GM12878 (cell line): Measurements from ENCODE around the gene KIFC1. TPM values are rescaled to one million over a fixed set of nuclear protein-coding genes. Genes with fewer than 3 reads are reported as not detected.
"Not testable (repeated sequence)": the region's sequence is repeated elsewhere in the genome, so short reads cannot be mapped to it uniquely, and the experiment has no call there.

ENCODE experiments used
- ATAC-seq: fragments of 200-7000 bp; cut with Tn5 transposase; 3 replicates; pipeline ENCODE4 v1.9.1; 2020; ENCODE audit warnings: mild to moderate bottlenecking, moderate library complexity
- BruUV-seq: library from RNA; stranded (reverse); fragments of 400-500 nt; replicated peaks from 2 replicates; lab custom pipeline; 2021; lab: Mats Ljungman, UMichigan
- CTCF ChIA-PET: fragments of 300-600 bp; sonication (Branson Sonifier 250); formaldehyde crosslinking; extraction: SDS; loops from one replicate; lab custom pipeline; 2021; ENCODE audit warnings: inconsistent platforms; lab: Yijun Ruan, JAX
- POLR2A ChIA-PET: fragments of 350-600 bp; formaldehyde crosslinking; extraction: SDS; loops from one replicate; lab custom pipeline; 2021; ENCODE audit warnings: inconsistent platforms; lab: Charles Lee
- RAD21 ChIA-PET: fragments of 300-600 bp; sonication (Branson Sonifier 250); formaldehyde crosslinking; loops from one replicate; lab custom pipeline; 2023; ENCODE audit warnings: antibody characterized with exemption; ENCODE audit not compliant: unreplicated experiment; lab: Charles Lee
- SMC1A ChIA-PET: fragments of 300-600 bp; sonication (Branson Sonifier 250); formaldehyde crosslinking; loops from one replicate; lab custom pipeline; 2023; ENCODE audit not compliant: unreplicated experiment, uncharacterized antibody; lab: Charles Lee
- DNase-seq: peaks from one replicate; pipeline ENCODE4 v3.0.0-alpha.2; 2011; ENCODE audit warnings: low read depth, low spot score
- FAIRE-seq: peaks from 3 replicates; lab custom pipeline; 2011; peaks lifted over from hg19 to GRCh38; lab: Jason Lieb, UNC
- H2AFZ ChIP-seq: 2 replicates; pipeline ENCODE4 v1.6.0; 2011; ENCODE audit warnings: low read depth, low read length, control low read depth; ENCODE audit not compliant: control insufficient read depth
- H3K27ac ChIP-seq: 2 replicates; pipeline ENCODE4 v1.5.1; 2011; ENCODE audit warnings: control low read depth; ENCODE audit not compliant: control insufficient read depth, insufficient read depth
- H3K27me3 ChIP-seq, 2 experiments: replicated peaks in 1 of 2; 2 replicates each; pipeline versions ENCODE4 v1.6.0 to v1.6.1; 2011; ENCODE audit warnings: low read length in 1 of 2; ENCODE audit not compliant: control insufficient read depth in 2 of 2, insufficient read depth in 2 of 2
- H3K36me3 ChIP-seq, 2 experiments: 2 replicates each; pipeline ENCODE4 v1.5.1; 2011; ENCODE audit warnings: low read length in 1 of 2; ENCODE audit not compliant: control insufficient read depth in 2 of 2, insufficient read depth in 2 of 2
- H3K4me1 ChIP-seq: 2 replicates; pipeline ENCODE4 v1.6.1; 2011; ENCODE audit warnings: mild to moderate bottlenecking, low read length, moderate library complexity, mixed read lengths; ENCODE audit not compliant: control insufficient read depth, insufficient read depth
- H3K4me2 ChIP-seq: 2 replicates; pipeline ENCODE4 v1.6.0; 2011; ENCODE audit warnings: control low read depth; ENCODE audit not compliant: control insufficient read depth, insufficient read depth
- H3K4me3 ChIP-seq: fragments of 200-600 bp; sonication (generic); 2 replicates; pipeline ENCODE4 v1.5.1; 2016
- H3K79me2 ChIP-seq: 2 replicates; pipeline ENCODE4 v1.6.0; 2011; ENCODE audit warnings: low read length; ENCODE audit not compliant: control insufficient read depth, insufficient read depth
- H3K9ac ChIP-seq: 2 replicates; pipeline ENCODE4 v1.8.0; 2011; ENCODE audit warnings: low read length, control low read depth, mixed read lengths; ENCODE audit not compliant: control insufficient read depth, insufficient read depth
- H3K9me3 ChIP-seq: replicated peaks from 3 replicates; pipeline ENCODE4 v1.5.1; 2011; ENCODE audit warnings: mild to moderate bottlenecking, low read length; ENCODE audit not compliant: control insufficient read depth, insufficient read depth
- H4K20me1 ChIP-seq: 2 replicates; pipeline ENCODE4 v1.6.0; 2011; ENCODE audit not compliant: control insufficient read depth, insufficient read depth
- EP300 ChIP-seq, 2 experiments: fragments of 150-350 bp in 1 of 2; IDR thresholded peaks; 2 replicates each; pipeline ENCODE4 v1.6.1; 2011 to 2012; ENCODE audit warnings: low read depth in 2 of 2, low read length in 2 of 2, borderline replicate concordance in 1 of 2, improper control_type of control experiment in 1 of 2, inconsistent platforms in 1 of 2; ENCODE audit not compliant: control insufficient read depth in 1 of 2
- MTA3 ChIP-seq: IDR thresholded peaks from 2 replicates; pipeline ENCODE4 v1.6.1; 2012; ENCODE audit warnings: low read length, inconsistent platforms, borderline replicate concordance
- NFIC ChIP-seq: IDR thresholded peaks from 2 replicates; pipeline ENCODE4 v1.6.1; 2012; ENCODE audit warnings: low read depth, mild to moderate bottlenecking, inconsistent platforms, low read length, moderate library complexity
- RFX5 ChIP-seq: IDR thresholded peaks from 2 replicates; pipeline ENCODE4 v1.6.1; 2011; ENCODE audit warnings: low read depth, low read length, improper control_type of control experiment
- SMARCA5 ChIP-seq: fragments of 450-650 bp; IDR thresholded peaks from 2 replicates; pipeline ENCODE4 v1.6.1; 2017; ENCODE audit warnings: mild to moderate bottlenecking
- STAT1 ChIP-seq: fragments of 450-650 bp; conservative IDR thresholded peaks from 2 replicates; pipeline ENCODE4 v1.6.1; 2014; ENCODE audit warnings: antibody characterized with exemption, mild to moderate bottlenecking
- ZNF217 ChIP-seq: fragments of 450-650 bp; IDR thresholded peaks from 2 replicates; pipeline ENCODE4 v1.6.1; 2017; ENCODE audit warnings: antibody characterized with exemption, mild to moderate bottlenecking
- WGBS: methylation state at CpG from one replicate; pipeline ENCODE4 v1.1.6; 2016; ENCODE audit warnings: low lambda C conversion rate; ENCODE audit not compliant: insufficient replicate concordance, insufficient coverage; ENCODE audit errors: missing lambda C conversion rate; 5-methylcytosine and 5-hydroxymethylcytosine counted together
- in situ Hi-C: fragments of 300-500 bp; cut with MboI; formaldehyde crosslinking; loops from 9 replicates; pipeline ENCODE4 v1.14.3; 2018; ENCODE audit warnings: mixed read lengths
- intact Hi-C: fragments of 100-400 bp; cut with micrococcal nuclease; formaldehyde crosslinking; loops from one replicate; pipeline ENCODE4 v1.14.2; 2022; ENCODE audit not compliant: unreplicated experiment
- polyA plus RNA-seq, 11 experiments: library from polyadenylated mRNA; depleted of rRNA in 4 of 11; unstranded in 6 of 11; stranded (reverse) in 5 of 11; fragments of >200 nt; fragmentation: Nextera tagmentation in 4 of 11; fragmentation: Illumina TruSeq in 1 of 11; extraction: Ambion mirVana in 4 of 11; extraction: Trizol in 1 of 11; gene quantifications; 1 replicate in 1 of 11; 2 replicates in 10 of 11; pipeline versions ENCODE4 v1.2.1 to v1.2.3, GENCODE V29; 2011 to 2016; ENCODE audit warnings: inconsistent platforms in 2 of 11, missing spikeins in 2 of 11, low read depth in 1 of 11
- total RNA-seq, 4 experiments: library from RNA; depleted of rRNA in 3 of 4; stranded (reverse); fragments of >200 nt in 3 of 4; fragmentation: Illumina TruSeq in 1 of 4; extraction: Trizol in 1 of 4; gene quantifications; 2 replicates each; pipeline versions ENCODE4 v1.2.1 to v1.2.3, GENCODE V29; 2013 to 2021

KIFC1 gene
- total and polyA plus RNA-seq, 10 of the 15 experiments (the other 5 are each of a cell fraction or from before 2014, with no cell fraction given), result 1.8 to 87.4 (median 54.4) TPM

DNA sequence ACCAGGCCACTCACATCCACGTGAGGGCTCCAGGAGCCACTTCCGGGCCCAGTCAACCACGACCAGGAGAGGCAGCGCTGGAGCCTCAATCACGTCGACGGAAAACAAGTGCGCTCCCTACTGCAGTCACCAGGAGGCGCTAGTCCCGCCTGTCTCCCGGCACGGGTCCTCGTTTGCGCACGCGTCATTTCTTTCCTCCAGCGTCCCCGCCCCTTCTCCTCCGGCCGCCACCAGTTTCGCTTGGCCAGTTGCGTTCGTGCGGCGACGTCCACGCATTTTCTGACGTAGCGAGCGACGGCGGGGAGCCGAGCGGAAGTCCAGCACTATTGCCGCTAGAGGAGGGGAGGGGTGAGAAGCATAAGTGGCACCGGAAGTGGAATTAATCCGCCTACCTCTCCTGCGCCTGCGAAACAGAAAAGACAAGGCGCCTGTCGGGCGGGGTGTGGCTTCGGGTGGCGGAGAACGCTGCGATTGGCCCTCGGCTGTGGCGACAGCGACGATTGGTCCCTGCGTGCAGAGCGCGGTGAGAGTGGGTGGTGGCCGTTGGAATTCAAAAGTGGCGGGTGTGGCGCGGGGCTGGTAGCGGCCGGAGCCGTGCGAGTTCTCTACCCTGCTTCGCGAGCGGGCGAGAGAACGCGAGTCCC lies at the start of gene KIFC1 (continued):
- TF ChIP-seq EP300 (IDR thresholded peaks at IDR 0.05; ENCODE audit: borderline replicate concordance in 1 of 2, control insufficient read depth in 1 of 2, low read depth in 2 of 2, low read length in 2 of 2) (0 out of 4 replicates have a peak, but pooled peaks have one; percentile 13 to 18), STAT1 (0 out of 2 replicates have a peak, but pooled peaks have one; percentile 44), SMARCA5 (no peak; the same call in 1 of the 2 replicates), RFX5 (peak; percentile 83; the same call in 1 of the 2 replicates), MTA3 (no peak), ZNF217 (no peak), NFIC (no peak)

DNA sequence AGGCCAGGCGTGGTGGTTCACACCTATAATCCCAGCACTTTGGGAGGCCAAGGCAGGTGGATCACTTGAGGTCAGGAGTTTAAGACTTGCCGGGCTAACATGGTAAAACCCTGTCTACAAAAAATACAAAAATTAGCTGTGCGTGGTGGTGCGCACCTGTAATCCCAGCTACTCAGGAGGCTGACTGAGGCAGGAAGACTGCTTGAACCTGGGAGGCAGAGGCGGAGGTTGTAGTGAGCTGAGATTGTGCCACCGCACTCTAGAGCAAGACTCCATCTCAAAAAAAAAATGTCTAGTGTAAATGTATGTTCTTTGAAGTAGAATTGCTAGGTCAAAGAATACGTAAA lies 48.0 kb upstream of the KIFC1 start:
- H3K27me3 ChIP-seq, H3K9me3 ChIP-seq, FAIRE-seq, ATAC-seq, H3K4me3 ChIP-seq, H3K9ac ChIP-seq, H4K20me1 ChIP-seq, H3K79me2 ChIP-seq, in situ Hi-C loops, intact Hi-C loops, H3K36me3 ChIP-seq, BruUV-seq, DNase-seq: not testable (repeated sequence)
- Histone ChIP-seq H3K27ac (peak overlapping the region; percentile 81), H3K4me1 (peaks cover 15% of the 10 kb centered on the region), H2AFZ (peak overlapping the region; percentile 68), H3K4me2 (peak overlapping the region; percentile 78; the same call in 1 of the 2 replicates)
- CTCF ChIA-PET, result interaction anchor here (0.6 to 3.9 kb wide), 9 partner anchors 10 to 367 kb away, joined by 3 to 25 read pairs (median 8); partner anchors contain the start of genes B3GALT4, PFDN6, UQCC2 and WDR46
- POLR2A ChIA-PET, result interaction anchor here (0.8 to 2.0 kb wide), 3 partner anchors 26 to 43 kb away, joined by 3 to 12 read pairs (median 4); partner anchors contain the start of genes TAPBP and ZBTB22
- WGBS, result 50% methylated on average over 7 of the region's 7 CpGs
- RAD21 ChIA-PET, result interaction anchor here (1.3 to 2.7 kb wide), 6 partner anchors 26 to 95 kb away, joined by 3 to 22 read pairs (median 9); partner anchors contain the start of genes RPS18, TAPBP, VPS52 and ZBTB22
- SMC1A ChIA-PET, result interaction anchor here (1.2 to 2.4 kb wide), 5 partner anchors 26 to 224 kb away, joined by 3 to 13 read pairs (median 4); partner anchors contain the start of genes B3GALT4, RPS18, VPS52 and ZBTB22
